ENCODE results near the gene BIRC6.

DNA sequence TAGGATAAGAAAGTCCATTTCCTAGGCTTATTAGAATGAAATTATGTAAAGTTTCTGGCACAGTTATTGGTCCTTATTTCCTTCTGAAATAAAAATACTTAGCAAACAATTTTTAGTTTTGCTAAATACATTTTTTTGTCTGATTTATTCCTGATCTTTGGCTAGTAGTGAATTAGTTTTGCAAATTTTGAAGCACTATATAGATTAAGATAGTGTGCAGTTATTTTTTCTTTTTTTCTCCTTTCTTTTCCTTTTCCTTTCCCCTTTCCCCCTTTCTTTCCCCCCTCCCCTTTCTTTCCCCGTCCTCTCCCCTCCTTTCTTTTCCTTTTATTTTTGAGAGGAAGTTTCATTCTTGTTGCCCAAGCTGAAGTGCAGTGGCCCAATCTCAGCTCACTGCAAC is 59.7 kb downstream of the BIRC6 start:
- TF ChIP-seq, protein P1, sequence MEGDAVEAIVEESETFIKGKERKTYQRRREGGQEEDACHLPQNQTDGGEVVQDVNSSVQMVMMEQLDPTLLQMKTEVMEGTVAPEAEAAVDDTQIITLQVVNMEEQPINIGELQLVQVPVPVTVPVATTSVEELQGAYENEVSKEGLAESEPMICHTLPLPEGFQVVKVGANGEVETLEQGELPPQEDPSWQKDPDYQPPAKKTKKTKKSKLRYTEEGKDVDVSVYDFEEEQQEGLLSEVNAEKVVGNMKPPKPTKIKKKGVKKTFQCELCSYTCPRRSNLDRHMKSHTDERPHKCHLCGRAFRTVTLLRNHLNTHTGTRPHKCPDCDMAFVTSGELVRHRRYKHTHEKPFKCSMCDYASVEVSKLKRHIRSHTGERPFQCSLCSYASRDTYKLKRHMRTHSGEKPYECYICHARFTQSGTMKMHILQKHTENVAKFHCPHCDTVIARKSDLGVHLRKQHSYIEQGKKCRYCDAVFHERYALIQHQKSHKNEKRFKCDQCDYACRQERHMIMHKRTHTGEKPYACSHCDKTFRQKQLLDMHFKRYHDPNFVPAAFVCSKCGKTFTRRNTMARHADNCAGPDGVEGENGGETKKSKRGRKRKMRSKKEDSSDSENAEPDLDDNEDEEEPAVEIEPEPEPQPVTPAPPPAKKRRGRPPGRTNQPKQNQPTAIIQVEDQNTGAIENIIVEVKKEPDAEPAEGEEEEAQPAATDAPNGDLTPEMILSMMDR (optimal IDR thresholded peaks at IDR 0.05 in 1 of 3, IDR thresholded peaks at IDR 0.05 in 1 of 3, conservative IDR thresholded peaks at IDR 0.05 in 1 of 3; ENCODE audit: extremely low read depth in 1 of 3, insufficient read depth in 2 of 3, low read length in 3 of 3) = no peak
- no peak for TF ChIP-seq EZH2 (IDR thresholded peaks at IDR 0.05; ENCODE audit: low read length)
